GM12878 (cell line): ENCODE measurements around the gene ZNF652. TPM values are rescaled to one million over a fixed set of nuclear protein-coding genes. Genes with fewer than 3 reads are reported as not detected.

Experiments
- ATAC-seq: fragments of 200-7000 bp; cut with Tn5 transposase; 3 replicates; pipeline ENCODE4 v1.9.1; 2020; ENCODE audit warnings: mild to moderate bottlenecking, moderate library complexity
- BruUV-seq: library from RNA; stranded (reverse); fragments of 400-500 nt; replicated peaks from 2 replicates; lab custom pipeline; 2021; lab: Mats Ljungman, UMichigan
- CTCF ChIA-PET: fragments of 300-600 bp; sonication (Branson Sonifier 250); formaldehyde crosslinking; extraction: SDS; loops from one replicate; lab custom pipeline; 2021; ENCODE audit warnings: inconsistent platforms; lab: Yijun Ruan, JAX
- POLR2A ChIA-PET: fragments of 350-600 bp; formaldehyde crosslinking; extraction: SDS; loops from one replicate; lab custom pipeline; 2021; ENCODE audit warnings: inconsistent platforms; lab: Charles Lee
- RAD21 ChIA-PET: fragments of 300-600 bp; sonication (Branson Sonifier 250); formaldehyde crosslinking; loops from one replicate; lab custom pipeline; 2023; ENCODE audit warnings: antibody characterized with exemption; ENCODE audit not compliant: unreplicated experiment; lab: Charles Lee
- SMC1A ChIA-PET: fragments of 300-600 bp; sonication (Branson Sonifier 250); formaldehyde crosslinking; loops from one replicate; lab custom pipeline; 2023; ENCODE audit not compliant: unreplicated experiment, uncharacterized antibody; lab: Charles Lee
- DNase-seq: peaks from one replicate; pipeline ENCODE4 v3.0.0-alpha.2; 2011; ENCODE audit warnings: low read depth, low spot score
- FAIRE-seq: peaks from 3 replicates; lab custom pipeline; 2011; peaks lifted over from hg19 to GRCh38; lab: Jason Lieb, UNC
- H2AFZ ChIP-seq: 2 replicates; pipeline ENCODE4 v1.6.0; 2011; ENCODE audit warnings: low read depth, low read length, control low read depth; ENCODE audit not compliant: control insufficient read depth
- H3K27ac ChIP-seq: 2 replicates; pipeline ENCODE4 v1.5.1; 2011; ENCODE audit warnings: control low read depth; ENCODE audit not compliant: control insufficient read depth, insufficient read depth
- H3K27me3 ChIP-seq, 2 experiments: replicated peaks in 1 of 2; 2 replicates each; pipeline versions ENCODE4 v1.6.0 to v1.6.1; 2011; ENCODE audit warnings: low read length in 1 of 2; ENCODE audit not compliant: control insufficient read depth in 2 of 2, insufficient read depth in 2 of 2
- H3K36me3 ChIP-seq, 2 experiments: 2 replicates each; pipeline ENCODE4 v1.5.1; 2011; ENCODE audit warnings: low read length in 1 of 2; ENCODE audit not compliant: control insufficient read depth in 2 of 2, insufficient read depth in 2 of 2
- H3K4me1 ChIP-seq: 2 replicates; pipeline ENCODE4 v1.6.1; 2011; ENCODE audit warnings: mild to moderate bottlenecking, low read length, moderate library complexity, mixed read lengths; ENCODE audit not compliant: control insufficient read depth, insufficient read depth
- H3K4me2 ChIP-seq: 2 replicates; pipeline ENCODE4 v1.6.0; 2011; ENCODE audit warnings: control low read depth; ENCODE audit not compliant: control insufficient read depth, insufficient read depth
- H3K4me3 ChIP-seq: fragments of 200-600 bp; sonication (generic); 2 replicates; pipeline ENCODE4 v1.5.1; 2016
- H3K79me2 ChIP-seq: 2 replicates; pipeline ENCODE4 v1.6.0; 2011; ENCODE audit warnings: low read length; ENCODE audit not compliant: control insufficient read depth, insufficient read depth
- H3K9ac ChIP-seq: 2 replicates; pipeline ENCODE4 v1.8.0; 2011; ENCODE audit warnings: low read length, control low read depth, mixed read lengths; ENCODE audit not compliant: control insufficient read depth, insufficient read depth
- H3K9me3 ChIP-seq: replicated peaks from 3 replicates; pipeline ENCODE4 v1.5.1; 2011; ENCODE audit warnings: mild to moderate bottlenecking, low read length; ENCODE audit not compliant: control insufficient read depth, insufficient read depth
- H4K20me1 ChIP-seq: 2 replicates; pipeline ENCODE4 v1.6.0; 2011; ENCODE audit not compliant: control insufficient read depth, insufficient read depth
- ATF2 ChIP-seq: IDR thresholded peaks from 2 replicates; pipeline ENCODE4 v1.6.1; 2012; ENCODE audit warnings: low read length, inconsistent platforms
- BACH1 ChIP-seq: fragments of 450-650 bp; IDR thresholded peaks from 2 replicates; pipeline ENCODE4 v1.6.1; 2017; ENCODE audit warnings: mild to moderate bottlenecking, borderline replicate concordance
- CBFB ChIP-seq: IDR thresholded peaks from 2 replicates; pipeline ENCODE4 v1.6.1; 2016; ENCODE audit warnings: antibody characterized with exemption, low read depth
- CHD2 ChIP-seq: IDR thresholded peaks from 2 replicates; pipeline ENCODE4 v1.6.1; 2011; ENCODE audit warnings: low read depth, low read length, improper control_type of control experiment, borderline replicate concordance
- HCFC1 ChIP-seq: fragments of 150-350 bp; IDR thresholded peaks from 2 replicates; pipeline ENCODE4 v1.6.1; 2014; ENCODE audit warnings: low read length
- HDAC6 ChIP-seq: fragments of 200-600 bp; sonication (generic); IDR thresholded peaks from one replicate; pipeline ENCODE4 v1.8.0; 2017; ENCODE audit warnings: antibody characterized with exemption; ENCODE audit not compliant: unreplicated experiment
- RCOR1 ChIP-seq: conservative IDR thresholded peaks from 2 replicates; pipeline ENCODE4 v1.6.1; 2012; ENCODE audit warnings: low read depth, low read length, improper control_type of control experiment
- RELA ChIP-seq: fragments of 450-650 bp; IDR thresholded peaks from 2 replicates; pipeline ENCODE4 v1.8.0; 2014; ENCODE audit warnings: borderline replicate concordance; ENCODE audit not compliant: partially characterized antibody
- RFX5 ChIP-seq: IDR thresholded peaks from 2 replicates; pipeline ENCODE4 v1.6.1; 2011; ENCODE audit warnings: low read depth, low read length, improper control_type of control experiment
- SP1 ChIP-seq: IDR thresholded peaks from one replicate; pipeline ENCODE4 v1.6.1; 2011; ENCODE audit warnings: low read depth, low read length
- SREBF2 ChIP-seq: IDR thresholded peaks from 2 replicates; pipeline ENCODE4 v1.6.1; 2012; ENCODE audit warnings: mild to moderate bottlenecking, low read length
- TAF1 ChIP-seq: IDR thresholded peaks from 2 replicates; pipeline ENCODE4 v1.6.1; 2011; ENCODE audit warnings: mild to moderate bottlenecking, low read depth, low read length, borderline replicate concordance
- TCF3 ChIP-seq: IDR thresholded peaks from 2 replicates; pipeline ENCODE4 v1.6.1; 2012; ENCODE audit warnings: low read depth, mild to moderate bottlenecking, low read length, borderline replicate concordance; ENCODE audit not compliant: insufficient read depth
- USF1 ChIP-seq: IDR thresholded peaks from 2 replicates; pipeline ENCODE4 v1.6.1; 2011; ENCODE audit warnings: borderline replicate concordance, low read depth, mild to moderate bottlenecking, moderate library complexity, mixed read lengths, low read length; ENCODE audit not compliant: insufficient read depth; ENCODE audit errors: extremely low read length
- ZNF217 ChIP-seq: fragments of 450-650 bp; IDR thresholded peaks from 2 replicates; pipeline ENCODE4 v1.6.1; 2017; ENCODE audit warnings: antibody characterized with exemption, mild to moderate bottlenecking
- WGBS: methylation state at CpG from one replicate; pipeline ENCODE4 v1.1.6; 2016; ENCODE audit warnings: low lambda C conversion rate; ENCODE audit not compliant: insufficient replicate concordance, insufficient coverage; ENCODE audit errors: missing lambda C conversion rate; 5-methylcytosine and 5-hydroxymethylcytosine counted together
- in situ Hi-C: fragments of 300-500 bp; cut with MboI; formaldehyde crosslinking; loops from 9 replicates; pipeline ENCODE4 v1.14.3; 2018; ENCODE audit warnings: mixed read lengths
- intact Hi-C: fragments of 100-400 bp; cut with micrococcal nuclease; formaldehyde crosslinking; loops from one replicate; pipeline ENCODE4 v1.14.2; 2022; ENCODE audit not compliant: unreplicated experiment
- polyA plus RNA-seq, 11 experiments: library from polyadenylated mRNA; depleted of rRNA in 4 of 11; unstranded in 6 of 11; stranded (reverse) in 5 of 11; fragments of >200 nt; fragmentation: Nextera tagmentation in 4 of 11; fragmentation: Illumina TruSeq in 1 of 11; extraction: Ambion mirVana in 4 of 11; extraction: Trizol in 1 of 11; gene quantifications; 1 replicate in 1 of 11; 2 replicates in 10 of 11; pipeline versions ENCODE4 v1.2.1 to v1.2.3, GENCODE V29; 2011 to 2016; ENCODE audit warnings: inconsistent platforms in 2 of 11, missing spikeins in 2 of 11, low read depth in 1 of 11
- total RNA-seq, 4 experiments: library from RNA; depleted of rRNA in 3 of 4; stranded (reverse); fragments of >200 nt in 3 of 4; fragmentation: Illumina TruSeq in 1 of 4; extraction: Trizol in 1 of 4; gene quantifications; 2 replicates each; pipeline versions ENCODE4 v1.2.1 to v1.2.3, GENCODE V29; 2013 to 2021
- TF ChIP-seq, protein P1 (sequence below): IDR thresholded peaks from 2 replicates; pipeline ENCODE4 v1.6.1; 2012; ENCODE audit warnings: low read depth, low read length, improper control_type of control experiment
- TF ChIP-seq, protein P2 (sequence below): fragments of 150-350 bp; IDR thresholded peaks from 2 replicates; pipeline ENCODE4 v1.6.1; 2014; ENCODE audit warnings: mild to moderate bottlenecking, low read depth, low read length
- TF ChIP-seq, protein P3 (sequence below): fragments of 450-650 bp; IDR thresholded peaks from 2 replicates; pipeline ENCODE4 v1.6.1; 2017; ENCODE audit warnings: borderline replicate concordance
- TF ChIP-seq, protein P4 (sequence below), 3 experiments: IDR thresholded peaks in 2 of 3; conservative IDR thresholded peaks in 1 of 3; 2 replicates each; pipeline ENCODE4 v1.5.1; 2011; ENCODE audit warnings: low read depth in 3 of 3, low read length in 3 of 3, mild to moderate bottlenecking in 3 of 3, control low read depth in 2 of 3, moderate library complexity in 2 of 3, inconsistent platforms in 1 of 3, mixed read lengths in 1 of 3; ENCODE audit not compliant: control insufficient read depth in 2 of 3, insufficient read depth in 1 of 3; ENCODE audit errors: extremely low read depth in 1 of 3

The ZNF652 gene
- total and polyA plus RNA-seq, 10 of the 15 experiments (the other 5 are each of a cell fraction or from before 2014, with no cell fraction given), result 3.4 to 13.1 (median 8.7) TPM

DNA sequence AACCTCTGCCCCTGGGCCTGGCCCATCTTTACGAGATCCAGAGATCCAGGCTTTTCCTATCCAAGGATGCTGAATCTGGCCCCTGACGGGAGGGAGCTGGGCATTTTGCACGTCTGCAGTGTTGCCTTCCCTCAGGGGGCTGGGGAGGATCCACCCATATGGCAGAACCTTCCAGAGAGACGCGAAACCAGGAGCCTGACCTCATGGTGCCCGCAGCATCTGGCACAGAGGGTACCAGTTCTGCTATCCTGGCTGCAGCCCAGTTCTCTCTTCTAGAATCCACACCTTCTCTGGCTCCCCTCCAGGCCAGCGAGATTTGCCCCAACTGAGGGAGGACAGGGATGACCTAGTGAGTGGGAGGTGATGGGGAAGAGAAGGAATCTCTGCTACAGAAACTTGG, 20.5 kb upstream of the ZNF652 start:
- ATAC-seq (no peak), FAIRE-seq (no peak), DNase-seq (no peak)
- Histone ChIP-seq H3K9me3 (no peaks in the 10 kb centered on the region; the same call in 1 of the 3 replicates), H4K20me1 (no peaks in the 10 kb centered on the region), H3K27me3 (no peaks in the 10 kb centered on the region; a peak in 1 of 4 replicates), H3K36me3 (no peaks in the 10 kb centered on the region), H3K79me2 (no peaks in the 10 kb centered on the region), H3K27ac (no peak overlapping the region), H3K4me3 (no peak overlapping the region), H3K4me1 (peaks cover 2% of the 10 kb centered on the region; the same call in 1 of the 2 replicates), H3K4me2 (no peak overlapping the region), H3K9ac (no peak overlapping the region), H2AFZ (no peak overlapping the region)
- intact Hi-C loops, result no loop called here
- SMC1A ChIA-PET, result no interaction called here
- BruUV-seq, result no TSS peak
- CTCF ChIA-PET, result no interaction called here
- RAD21 ChIA-PET, result no interaction called here
- in situ Hi-C loops, result no loop called here
- POLR2A ChIA-PET, result no interaction called here
- 78% methylated on average over 7 of the region's 7 CpGs for WGBS
- TF ChIP-seq CBFB, result no peak
- TF ChIP-seq, protein P1, sequence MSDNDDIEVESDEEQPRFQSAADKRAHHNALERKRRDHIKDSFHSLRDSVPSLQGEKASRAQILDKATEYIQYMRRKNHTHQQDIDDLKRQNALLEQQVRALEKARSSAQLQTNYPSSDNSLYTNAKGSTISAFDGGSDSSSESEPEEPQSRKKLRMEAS, result no peak
- no peak for TF ChIP-seq SP1
- no peak for TF ChIP-seq ATF2
- no peak for TF ChIP-seq RFX5
- TF ChIP-seq SREBF2, result no peak
- no peak for TF ChIP-seq CHD2
- TF ChIP-seq HCFC1, result no peak
- no peak for TF ChIP-seq ZNF217
- no peak for TF ChIP-seq RELA
- TF ChIP-seq, protein P2, sequence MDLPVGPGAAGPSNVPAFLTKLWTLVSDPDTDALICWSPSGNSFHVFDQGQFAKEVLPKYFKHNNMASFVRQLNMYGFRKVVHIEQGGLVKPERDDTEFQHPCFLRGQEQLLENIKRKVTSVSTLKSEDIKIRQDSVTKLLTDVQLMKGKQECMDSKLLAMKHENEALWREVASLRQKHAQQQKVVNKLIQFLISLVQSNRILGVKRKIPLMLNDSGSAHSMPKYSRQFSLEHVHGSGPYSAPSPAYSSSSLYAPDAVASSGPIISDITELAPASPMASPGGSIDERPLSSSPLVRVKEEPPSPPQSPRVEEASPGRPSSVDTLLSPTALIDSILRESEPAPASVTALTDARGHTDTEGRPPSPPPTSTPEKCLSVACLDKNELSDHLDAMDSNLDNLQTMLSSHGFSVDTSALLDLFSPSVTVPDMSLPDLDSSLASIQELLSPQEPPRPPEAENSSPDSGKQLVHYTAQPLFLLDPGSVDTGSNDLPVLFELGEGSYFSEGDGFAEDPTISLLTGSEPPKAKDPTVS, result no peak
- no peak for TF ChIP-seq HDAC6
- no peak for TF ChIP-seq TCF3
- no peak for TF ChIP-seq RCOR1
- no peak for TF ChIP-seq BACH1
- TF ChIP-seq, protein P3, sequence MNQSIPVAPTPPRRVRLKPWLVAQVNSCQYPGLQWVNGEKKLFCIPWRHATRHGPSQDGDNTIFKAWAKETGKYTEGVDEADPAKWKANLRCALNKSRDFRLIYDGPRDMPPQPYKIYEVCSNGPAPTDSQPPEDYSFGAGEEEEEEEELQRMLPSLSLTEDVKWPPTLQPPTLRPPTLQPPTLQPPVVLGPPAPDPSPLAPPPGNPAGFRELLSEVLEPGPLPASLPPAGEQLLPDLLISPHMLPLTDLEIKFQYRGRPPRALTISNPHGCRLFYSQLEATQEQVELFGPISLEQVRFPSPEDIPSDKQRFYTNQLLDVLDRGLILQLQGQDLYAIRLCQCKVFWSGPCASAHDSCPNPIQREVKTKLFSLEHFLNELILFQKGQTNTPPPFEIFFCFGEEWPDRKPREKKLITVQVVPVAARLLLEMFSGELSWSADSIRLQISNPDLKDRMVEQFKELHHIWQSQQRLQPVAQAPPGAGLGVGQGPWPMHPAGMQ, result no peak
- no peak for TF ChIP-seq USF1
- TF ChIP-seq, protein P4, sequence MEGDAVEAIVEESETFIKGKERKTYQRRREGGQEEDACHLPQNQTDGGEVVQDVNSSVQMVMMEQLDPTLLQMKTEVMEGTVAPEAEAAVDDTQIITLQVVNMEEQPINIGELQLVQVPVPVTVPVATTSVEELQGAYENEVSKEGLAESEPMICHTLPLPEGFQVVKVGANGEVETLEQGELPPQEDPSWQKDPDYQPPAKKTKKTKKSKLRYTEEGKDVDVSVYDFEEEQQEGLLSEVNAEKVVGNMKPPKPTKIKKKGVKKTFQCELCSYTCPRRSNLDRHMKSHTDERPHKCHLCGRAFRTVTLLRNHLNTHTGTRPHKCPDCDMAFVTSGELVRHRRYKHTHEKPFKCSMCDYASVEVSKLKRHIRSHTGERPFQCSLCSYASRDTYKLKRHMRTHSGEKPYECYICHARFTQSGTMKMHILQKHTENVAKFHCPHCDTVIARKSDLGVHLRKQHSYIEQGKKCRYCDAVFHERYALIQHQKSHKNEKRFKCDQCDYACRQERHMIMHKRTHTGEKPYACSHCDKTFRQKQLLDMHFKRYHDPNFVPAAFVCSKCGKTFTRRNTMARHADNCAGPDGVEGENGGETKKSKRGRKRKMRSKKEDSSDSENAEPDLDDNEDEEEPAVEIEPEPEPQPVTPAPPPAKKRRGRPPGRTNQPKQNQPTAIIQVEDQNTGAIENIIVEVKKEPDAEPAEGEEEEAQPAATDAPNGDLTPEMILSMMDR (IDR thresholded peaks at IDR 0.05 in 2 of 3, conservative IDR thresholded peaks at IDR 0.05 in 1 of 3; ENCODE audit: control insufficient read depth in 2 of 3, extremely low read depth in 1 of 3, insufficient read depth in 1 of 3, low read depth in 3 of 3, low read length in 3 of 3), result no peak
- TF ChIP-seq TAF1, result no peak
